H1 (cell line): ENCODE measurements around the gene SRGAP3. TPM values are rescaled to one million over a fixed set of nuclear protein-coding genes. Genes with fewer than 3 reads are reported as not detected.

Experiments
- CTCF ChIA-PET: fragments of 300-600 bp; sonication (Branson Sonifier 250); formaldehyde crosslinking; loops from one replicate; lab custom pipeline; 2021; ENCODE audit not compliant: partially characterized antibody; lab: Charles Lee
- POLR2A ChIA-PET: fragments of 300-600 bp; sonication (Branson Sonifier 250); formaldehyde crosslinking; loops from one replicate; lab custom pipeline; 2021; ENCODE audit warnings: inconsistent platforms; ENCODE audit not compliant: partially characterized antibody; lab: Charles Lee
- DNase-seq, 2 experiments: peaks; one replicate each; pipeline versions ENCODE4 v3.0.0 to v3.0.0-alpha.2; 2010 to 2022; ENCODE audit warnings: low spot score in 2 of 2, low read depth in 1 of 2, mixed read lengths in 1 of 2
- FAIRE-seq: peaks from 2 replicates; lab custom pipeline; 2011; peaks lifted over from hg19 to GRCh38; lab: Jason Lieb, UNC
- H2AFZ ChIP-seq: 2 replicates; pipeline ENCODE4 v1.8.1; 2012; ENCODE audit warnings: low read length, inconsistent platforms
- H2AK5ac ChIP-seq: 2 replicates; pipeline ENCODE4 v1.6.1; 2013; ENCODE audit warnings: low read depth, low read length
- H2BK120ac ChIP-seq: replicated peaks from 2 replicates; pipeline ENCODE3; 2013; ENCODE audit warnings: low read depth, low read length, inconsistent platforms
- H2BK12ac ChIP-seq: 2 replicates; pipeline ENCODE4 v1.6.1; 2013; ENCODE audit warnings: low read depth, low read length
- H2BK15ac ChIP-seq: 2 replicates; pipeline ENCODE4 v1.6.1; 2013; ENCODE audit warnings: low read length
- H2BK20ac ChIP-seq: 2 replicates; pipeline ENCODE4 v1.6.1; 2013; ENCODE audit warnings: low read length
- H2BK5ac ChIP-seq: 2 replicates; pipeline ENCODE4 v1.6.1; 2013; ENCODE audit warnings: low read depth, low read length
- H3K14ac ChIP-seq: 2 replicates; pipeline ENCODE4 v1.6.1; 2013; ENCODE audit warnings: inconsistent platforms; ENCODE audit not compliant: insufficient read length
- H3K18ac ChIP-seq: 2 replicates; pipeline ENCODE4 v1.6.1; 2013; ENCODE audit warnings: low read length; ENCODE audit errors: extremely low read depth
- H3K23ac ChIP-seq: 2 replicates; pipeline ENCODE4 v1.6.1; 2013; ENCODE audit warnings: inconsistent platforms; ENCODE audit not compliant: insufficient read length
- H3K23me2 ChIP-seq: 2 replicates; pipeline ENCODE4 v1.6.1; 2013; ENCODE audit warnings: low read depth, low read length
- H3K27ac ChIP-seq: 2 replicates; pipeline ENCODE4 v1.6.1; 2011; ENCODE audit warnings: low read depth, low read length, inconsistent platforms
- H3K27me3 ChIP-seq, 4 experiments: replicated peaks in 1 of 4; 1 replicate in 1 of 4; 2 replicates in 3 of 4; pipeline versions ENCODE4 v1.6.1 to v1.8.1; 2011 to 2013; ENCODE audit warnings: low read length in 3 of 4, mild to moderate bottlenecking in 3 of 4, inconsistent platforms in 2 of 4, mixed read lengths in 2 of 4, moderate library complexity in 1 of 4; ENCODE audit not compliant: control insufficient read depth in 3 of 4, insufficient read depth in 3 of 4; ENCODE audit errors: extremely low read depth in 1 of 4
- H3K36me3 ChIP-seq, 4 experiments: 2 replicates each; pipeline versions ENCODE4 v1.6.1 to v1.8.1; 2011 to 2013; ENCODE audit warnings: mild to moderate bottlenecking in 4 of 4, low read length in 3 of 4, moderate library complexity in 2 of 4, control low read depth in 1 of 4, inconsistent platforms in 1 of 4; ENCODE audit not compliant: insufficient read depth in 4 of 4, control insufficient read depth in 2 of 4
- H3K4ac ChIP-seq: replicated peaks from 2 replicates; pipeline ENCODE3; 2013; ENCODE audit warnings: low read length, low read depth, mixed read lengths, inconsistent platforms; ENCODE audit not compliant: insufficient read length
- H3K4me1 ChIP-seq, 4 experiments: replicated peaks in 1 of 4; 1 replicate in 1 of 4; 2 replicates in 3 of 4; pipeline versions ENCODE4 v1.6.1 to v1.8.1; 2011 to 2013; ENCODE audit warnings: low read length in 3 of 4, inconsistent platforms in 2 of 4, mixed read lengths in 1 of 4; ENCODE audit not compliant: insufficient read depth in 4 of 4, control insufficient read depth in 3 of 4
- H3K4me2 ChIP-seq, 2 experiments: 2 replicates each; pipeline versions ENCODE4 v1.6.1 to v1.8.1; 2011 to 2013; ENCODE audit warnings: low read depth in 2 of 2, low read length in 2 of 2, control low read depth in 1 of 2, inconsistent platforms in 1 of 2, mild to moderate bottlenecking in 1 of 2; ENCODE audit not compliant: insufficient read depth in 1 of 2
- H3K4me3 ChIP-seq, 4 experiments: fragments of 200-600, 300-600 bp in 1 of 4; sonication (generic), shearing (Covaris generic), sonication (Bioruptor Twin) in 1 of 4; 2 replicates each; pipeline versions ENCODE4 v1.5.1 to v1.8.1; 2011 to 2016; ENCODE audit warnings: low read length in 4 of 4, low read depth in 3 of 4, control low read depth in 2 of 4, inconsistent platforms in 2 of 4, mild to moderate bottlenecking in 2 of 4, mixed read lengths in 1 of 4, moderate library complexity in 1 of 4; ENCODE audit not compliant: insufficient read depth in 2 of 4; ENCODE audit errors: extremely low read depth in 1 of 4
- H3K56ac ChIP-seq: replicated peaks from 2 replicates; pipeline ENCODE3; 2013; ENCODE audit warnings: low read depth, mild to moderate bottlenecking, mixed read lengths, low read length, inconsistent platforms; ENCODE audit not compliant: insufficient read length
- H3K79me1 ChIP-seq: 2 replicates; pipeline ENCODE4 v1.6.1; 2013; ENCODE audit warnings: low read depth, low read length, control low read depth
- H3K79me2 ChIP-seq, 2 experiments: 2 replicates each; pipeline versions ENCODE4 v1.6.1 to v1.8.1; 2012 to 2013; ENCODE audit warnings: low read length in 2 of 2, mild to moderate bottlenecking in 2 of 2, inconsistent platforms in 1 of 2; ENCODE audit not compliant: insufficient read depth in 2 of 2, control insufficient read depth in 1 of 2
- H3K9ac ChIP-seq, 4 experiments: replicated peaks in 1 of 4; 1 replicate in 1 of 4; 2 replicates in 3 of 4; pipeline versions ENCODE4 v1.6.1 to v1.8.1; 2011 to 2013; ENCODE audit warnings: low read depth in 3 of 4, low read length in 3 of 4, control low read depth in 2 of 4, mild to moderate bottlenecking in 2 of 4, moderate library complexity in 2 of 4, inconsistent platforms in 1 of 4; ENCODE audit errors: extremely low read depth in 1 of 4
- H3K9me3 ChIP-seq, 2 experiments: 2 replicates each; pipeline versions ENCODE4 v1.6.1 to v1.8.1; 2012 to 2013; ENCODE audit warnings: mild to moderate bottlenecking in 2 of 2, moderate library complexity in 2 of 2, control low read depth in 1 of 2, inconsistent platforms in 1 of 2, low read depth in 1 of 2, low read length in 1 of 2, mixed read lengths in 1 of 2; ENCODE audit not compliant: insufficient read depth in 2 of 2
- H4K20me1 ChIP-seq, 2 experiments: replicated peaks in 1 of 2; 2 replicates each; pipeline versions ENCODE3 to v1.8.1; 2011 to 2013; ENCODE audit warnings: inconsistent platforms in 2 of 2, low read length in 2 of 2, mild to moderate bottlenecking in 1 of 2; ENCODE audit not compliant: insufficient read depth in 2 of 2, control insufficient read depth in 1 of 2
- H4K5ac ChIP-seq: 2 replicates; pipeline ENCODE4 v1.6.1; 2013; ENCODE audit warnings: low read length, low read depth, mixed read lengths, inconsistent platforms; ENCODE audit not compliant: insufficient read length
- H4K8ac ChIP-seq: 2 replicates; pipeline ENCODE4 v1.8.0; 2013; ENCODE audit warnings: mild to moderate bottlenecking, moderate library complexity, low read length, inconsistent platforms; ENCODE audit not compliant: insufficient read depth; ENCODE audit errors: extremely low read depth
- H4K91ac ChIP-seq: replicated peaks from 2 replicates; pipeline ENCODE3; 2013; ENCODE audit warnings: low read length, mixed read lengths, inconsistent platforms; ENCODE audit not compliant: insufficient read length
- CBX8 ChIP-seq: fragments of 300-800, 300-1000 bp; sonication (generic); IDR thresholded peaks from 2 replicates; pipeline ENCODE4 v1.7.1; 2016; ENCODE audit warnings: low read depth, low read length, borderline replicate concordance
- CEBPB ChIP-seq: IDR thresholded peaks from 2 replicates; pipeline ENCODE4 v1.6.1; 2012; ENCODE audit warnings: low read depth, low read length
- EGR1 ChIP-seq: IDR thresholded peaks from 2 replicates; pipeline ENCODE4 v1.6.1; 2011; ENCODE audit warnings: low read depth, low read length, borderline replicate concordance
- NANOG ChIP-seq: IDR thresholded peaks from 2 replicates; pipeline ENCODE4 v1.6.1; 2011; ENCODE audit warnings: low read length, low read depth, mild to moderate bottlenecking, inconsistent platforms; ENCODE audit not compliant: insufficient read depth, poor library complexity, severe bottlenecking
- POU5F1 ChIP-seq: IDR thresholded peaks from 2 replicates; pipeline ENCODE4 v1.6.1; 2011; ENCODE audit warnings: low read depth, mild to moderate bottlenecking, low read length, moderate library complexity
- SP2 ChIP-seq: IDR thresholded peaks from 2 replicates; pipeline ENCODE4 v1.6.1; 2012; ENCODE audit warnings: mild to moderate bottlenecking, low read length, inconsistent platforms
- SUZ12 ChIP-seq: fragments of 200-600 bp; sonication (generic); IDR thresholded peaks from 2 replicates; pipeline ENCODE4 v1.6.1; 2012; ENCODE audit warnings: mild to moderate bottlenecking, inconsistent platforms, low read length, moderate library complexity, mixed read lengths
- TEAD4 ChIP-seq: IDR thresholded peaks from 2 replicates; pipeline ENCODE4 v1.6.1; 2012; ENCODE audit warnings: low read depth, low read length, inconsistent platforms, mixed read lengths
- USF2 ChIP-seq: IDR thresholded peaks from 2 replicates; pipeline ENCODE4 v1.6.1; 2011; ENCODE audit warnings: low read length, improper control_type of control experiment
- WGBS, 2 experiments: shearing (Covaris generic) in 1 of 2; methylation state at CpG; one replicate each; pipeline versions ENCODE4 v1.1.6 to v1.1.7; 2013 to 2015; ENCODE audit warnings: low lambda C conversion rate in 2 of 2, mixed read lengths in 2 of 2, inconsistent platforms in 1 of 2, low coverage in 1 of 2, missing lambda C conversion rate in 1 of 2; ENCODE audit not compliant: insufficient replicate concordance in 2 of 2, insufficient coverage in 1 of 2, insufficient read length in 1 of 2; ENCODE audit errors: extremely low coverage in 1 of 2, missing lambda C conversion rate in 1 of 2; 5-methylcytosine and 5-hydroxymethylcytosine counted together
- polyA plus RNA-seq, 7 experiments: library from polyadenylated mRNA; depleted of rRNA in 3 of 7; stranded (reverse) in 5 of 7; unstranded in 2 of 7; fragments of >200 nt in 5 of 7; fragments of 200-250 nt in 2 of 7; gene quantifications; 1 replicate in 5 of 7; 2 replicates in 1 of 7; 4 replicates in 1 of 7; pipeline versions ENCODE4 v1.2.1 to v1.2.3, GENCODE V29; 2011 to 2013; ENCODE audit warnings: missing spikeins in 2 of 7, mixed read lengths in 2 of 7
- total RNA-seq: library from RNA; stranded (reverse); fragmentation: NEBNext Ultra II Directional; extraction: Animal tissue kit (Norgen Biotek cat#: 25700); gene quantifications from 2 replicates; pipeline ENCODE4 v1.2.1, GENCODE V29; 2021

Gene SRGAP3
- total and polyA plus RNA-seq, 2 of the 8 experiments (the other 6 are each of a cell fraction or from before 2014, with no cell fraction given), result 5.8 to 11.4 TPM

GRCh38 chr3:8968375-8968882 is 281.0 kb downstream of the SRGAP3 start:
- no peak overlapping the region for H3K18ac ChIP-seq
- H2BK20ac ChIP-seq, result no peak overlapping the region
- ChIA-PET CTCF (interaction anchor here (1.2 to 13.2 kb wide), 6 partner anchors 8 to 384 kb away, joined by 3 to 176 read pairs (median 15); no protein-coding TSS in a partner anchor), POLR2A (interaction anchor here (0.6 kb wide), 1 partner anchor 452 kb away, joined by 3 read pairs; no protein-coding TSS in a partner anchor)
- no peak overlapping the region for H2BK120ac ChIP-seq
- H2BK12ac ChIP-seq, result no peak overlapping the region
- FAIRE-seq (no peak), DNase-seq (no peak)
- peaks cover 0 to 2% (median 0%) of the 10 kb centered on the region in 4 experiments; a peak in 1 of 7 replicates for H3K27me3 ChIP-seq
- H3K14ac ChIP-seq, result no peak overlapping the region
- no peaks in the 10 kb centered on the region for H3K79me2 ChIP-seq
- no peak for TF ChIP-seq NANOG
- no peak for TF ChIP-seq SUZ12
- no peak for TF ChIP-seq CEBPB
- TF ChIP-seq POU5F1, result no peak
- TF ChIP-seq SP2, result no peak
- TF ChIP-seq CBX8, result no peak
- TF ChIP-seq EGR1, result no peak
- no peak for TF ChIP-seq USF2
- no peak for TF ChIP-seq TEAD4
- H3K27ac ChIP-seq, result no peak overlapping the region
- no peak overlapping the region for H2BK5ac ChIP-seq
- no peak overlapping the region for H3K4ac ChIP-seq
- no peak overlapping the region for H4K5ac ChIP-seq
- no peak overlapping the region for H2BK15ac ChIP-seq
- no peaks in the 10 kb centered on the region; the same call in 1 of the 2 replicates for H3K23me2 ChIP-seq
- WGBS, 2 experiments, result 90% methylated on average over 5 of the region's 5 CpGs; no CpG with 5 or more reads in 1 of the 2 experiments
- H3K4me2 ChIP-seq, result no peak overlapping the region
- H2AK5ac ChIP-seq, result no peak overlapping the region
- no peak overlapping the region for H3K4me3 ChIP-seq
- H3K9me3 ChIP-seq, result no peaks in the 10 kb centered on the region
- H4K91ac ChIP-seq, result no peak overlapping the region
- H3K56ac ChIP-seq, result no peak overlapping the region
- H3K36me3 ChIP-seq, result no peaks in the 10 kb centered on the region
- no peak overlapping the region for H3K23ac ChIP-seq
- no peak overlapping the region for H3K9ac ChIP-seq
- no peak overlapping the region for H4K8ac ChIP-seq
- H3K4me1 ChIP-seq, result peaks cover 0 to 6% (median 4%) of the 10 kb centered on the region in 4 experiments; a peak in 4 of 7 replicates
- no peaks in the 10 kb centered on the region; the same call in 1 of the 2 replicates for H3K79me1 ChIP-seq
- no peaks in the 10 kb centered on the region for H4K20me1 ChIP-seq
- no peak overlapping the region for H2AFZ ChIP-seq
